Activated T-cell treated with anti-CD3 and anti-CD28 coated beads, Interleukin-2, amount 50 U/mL, for 4 hours (primary cell): Measurements from ENCODE around the gene HESX1. TPM values are rescaled to one million over a fixed set of nuclear protein-coding genes. Genes with fewer than 3 reads are reported as not detected.
A peak's percentile ranks its signal among the peaks of the same experiment; 100 is the strongest.

ENCODE experiments used
- ATAC-seq, 2 donors: fragments of 200-7000 bp; cut with Tn5 transposase; one replicate each; pipeline ENCODE4 v1.10.0; 2021
- DNase-seq: peaks from one replicate; pipeline ENCODE4 v3.0.0-alpha.2; 2020
- H3K27me3 Mint-ChIP-seq: one replicate; pipeline ENCODE4 v1.8.0; 2021; ENCODE audit warnings: low read depth, mixed read lengths
- H3K36me3 Mint-ChIP-seq: one replicate; pipeline ENCODE4 v1.8.0; 2022; ENCODE audit warnings: mixed read lengths; ENCODE audit not compliant: insufficient read depth
- H3K4me1 Mint-ChIP-seq: one replicate; pipeline ENCODE4 v1.8.0; 2021; ENCODE audit warnings: low read depth, mixed read lengths
- H3K4me3 Mint-ChIP-seq: one replicate; pipeline ENCODE4 v1.8.0; 2021; ENCODE audit warnings: mild to moderate bottlenecking, moderate library complexity, mixed read lengths
- H3K9me3 Mint-ChIP-seq: one replicate; pipeline ENCODE4 v1.8.0; 2021; ENCODE audit warnings: mixed read lengths
- total RNA-seq, 3 donors: library from RNA; stranded (reverse); gene quantifications; one replicate each; pipeline ENCODE4 v1.2.1, GENCODE V29; 2021

HESX1 gene
- not detected for total RNA-seq

DNA sequence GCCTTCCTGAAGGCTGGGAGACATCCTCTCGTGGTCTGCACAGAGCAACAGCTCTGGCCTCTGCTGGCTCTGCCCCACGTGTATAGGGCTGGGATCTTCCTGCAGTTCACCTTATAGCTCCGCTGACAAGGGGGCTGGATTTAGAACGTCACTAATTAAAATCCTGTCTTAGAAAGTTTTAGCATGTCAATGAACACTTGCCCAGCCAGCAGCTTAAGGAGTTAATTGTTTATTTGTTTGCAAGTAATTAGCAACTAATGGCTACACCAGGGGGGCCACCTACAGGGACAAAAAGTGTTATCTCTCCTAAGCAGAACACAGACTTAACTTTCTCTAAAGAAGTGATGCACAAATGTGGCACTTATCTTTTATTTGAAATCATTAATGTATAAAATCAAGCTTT lies at the start of gene HESX1:
Gene HESX1, minus strand, starts transcription at position 84 of the 403 bp plus-strand sequence. Its CDS starts 60 bp downstream, at position 24.
- Mint-ChIP-seq H3K4me1 (no peaks in the 10 kb centered on the region), H3K4me3 (no peak within 1 kb of the TSS), H3K27me3 (peaks cover 10% of the 10 kb centered on the region), H3K36me3 (no peaks in the 10 kb centered on the region), H3K9me3 (no peaks in the 10 kb centered on the region)
- DNase-seq (no peak), ATAC-seq (no peak)

DNA sequence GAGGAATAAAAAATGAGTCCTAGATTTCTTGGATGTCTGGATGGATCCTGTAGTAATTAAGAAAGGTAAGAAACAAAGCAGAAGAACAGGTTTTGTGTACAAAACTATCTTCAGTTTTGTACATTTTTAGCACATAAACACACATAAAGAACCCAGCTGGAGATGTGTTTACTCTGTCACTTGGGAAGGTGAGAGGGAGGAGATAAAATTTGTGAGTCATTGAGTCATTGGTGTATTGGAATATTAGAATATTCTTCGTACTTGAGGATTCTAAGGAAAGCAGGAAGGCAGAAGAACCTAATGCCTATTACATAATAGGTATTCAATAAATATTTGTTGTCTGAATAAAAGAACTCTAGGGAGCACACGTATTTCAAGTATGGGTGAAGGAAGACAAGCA lies 45.2 kb upstream of the HESX1 start:
- Mint-ChIP-seq H3K9me3 (no peaks in the 10 kb centered on the region), H3K36me3 (peaks cover 48% of the 10 kb centered on the region), H3K4me1 (no peaks in the 10 kb centered on the region), H3K27me3 (no peaks in the 10 kb centered on the region), H3K4me3 (no peak overlapping the region)
- ATAC-seq (no peak), DNase-seq (no peak)

DNA sequence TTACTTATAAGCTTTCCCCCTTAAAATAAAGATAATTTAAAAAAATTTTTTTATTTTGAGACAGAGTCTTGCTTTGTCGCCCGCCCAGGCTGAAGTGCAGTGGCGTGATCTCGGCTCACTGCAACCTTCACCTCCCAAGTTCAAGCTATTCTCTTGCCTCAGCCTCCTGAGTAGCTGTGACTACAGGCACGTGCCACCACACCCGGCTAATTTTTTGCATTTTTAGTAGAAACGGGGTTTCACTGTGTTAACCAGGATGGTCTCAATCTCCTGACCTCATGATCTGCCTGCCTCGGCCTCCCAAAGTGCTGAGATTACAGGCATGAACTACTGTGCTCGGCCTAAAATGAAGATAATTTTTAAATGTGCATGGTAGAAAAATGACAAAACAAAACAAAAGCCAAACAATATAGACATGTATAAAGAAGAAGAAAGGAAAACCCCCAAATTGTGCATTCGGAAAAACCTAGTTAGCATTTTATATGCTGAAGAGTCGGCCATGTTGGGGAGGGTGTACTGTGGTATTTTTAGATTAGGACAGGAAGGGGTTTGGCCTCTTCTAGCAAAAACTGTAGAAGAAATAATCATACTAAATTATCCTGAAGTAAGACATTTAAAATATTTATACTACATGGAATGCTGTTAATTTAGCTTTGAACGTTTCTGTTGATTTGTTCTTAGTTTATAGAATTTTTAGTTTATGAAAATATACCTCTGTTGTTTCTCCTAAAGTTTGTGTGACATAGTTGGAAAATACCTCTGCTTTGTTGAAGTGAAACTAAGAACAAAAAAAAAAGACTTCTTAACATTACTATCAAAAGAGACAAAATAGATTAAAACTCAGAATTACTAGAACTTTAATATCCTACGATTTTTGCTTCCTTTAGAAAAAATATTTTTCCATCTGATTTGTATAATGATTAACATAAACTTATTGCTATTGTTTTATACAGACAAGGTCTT lies 35.1 kb upstream of the HESX1 start:
- no peaks in the 10 kb centered on the region for H3K27me3 Mint-ChIP-seq
- H3K36me3 Mint-ChIP-seq = peaks cover 19% of the 10 kb centered on the region
- DNase-seq (no peak), ATAC-seq (no peak)
- H3K9me3 Mint-ChIP-seq = no peaks in the 10 kb centered on the region
- peaks cover 8% of the 10 kb centered on the region for H3K4me1 Mint-ChIP-seq
- no peak overlapping the region for H3K4me3 Mint-ChIP-seq

DNA sequence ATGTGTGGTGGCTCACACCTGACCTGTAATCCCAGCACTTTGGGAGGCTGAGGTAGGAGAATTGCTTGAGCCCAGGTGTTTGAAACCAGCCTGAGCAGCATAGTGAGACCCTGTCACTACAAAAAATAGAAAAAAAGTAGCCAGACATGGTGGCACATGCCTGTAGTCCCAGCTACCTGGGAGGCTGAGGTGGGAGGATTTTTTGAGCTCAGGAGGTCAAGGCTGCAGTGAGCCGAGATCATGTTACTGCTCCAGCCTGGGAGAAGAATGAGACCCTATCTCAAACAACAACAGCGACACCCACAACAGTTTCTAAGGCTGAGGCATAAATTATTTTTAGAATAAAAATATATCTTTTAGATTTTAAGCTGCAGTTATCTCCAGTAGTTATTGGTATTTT lies 34.0 kb upstream of the HESX1 start:
- peaks cover 11% of the 10 kb centered on the region for H3K36me3 Mint-ChIP-seq
- peaks cover 18% of the 10 kb centered on the region for H3K4me1 Mint-ChIP-seq
- no peak overlapping the region for H3K4me3 Mint-ChIP-seq
- DNase-seq (no peak), ATAC-seq (no peak)
- H3K27me3 Mint-ChIP-seq = no peaks in the 10 kb centered on the region
- H3K9me3 Mint-ChIP-seq = no peaks in the 10 kb centered on the region

DNA sequence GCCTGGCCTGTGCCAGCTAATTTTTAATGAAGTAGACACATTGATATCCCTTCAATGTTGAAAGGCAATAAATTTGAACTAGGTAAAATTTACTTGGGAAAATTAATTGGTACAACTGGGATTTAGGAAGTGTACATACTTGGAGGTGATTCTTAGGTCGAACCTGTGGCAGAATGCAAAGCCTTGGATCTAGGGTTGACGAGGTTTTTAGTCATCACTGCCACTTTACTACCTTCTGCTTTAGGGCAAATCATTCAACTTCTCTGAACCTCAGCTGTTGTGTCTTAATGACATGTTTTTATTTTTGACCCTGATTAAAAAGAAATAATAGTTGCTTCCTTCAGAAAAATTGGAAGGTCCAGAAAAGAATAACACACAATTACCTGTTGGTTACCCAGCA lies 30.2 kb upstream of the HESX1 start:
- Mint-ChIP-seq H3K4me1 (peaks cover 29% of the 10 kb centered on the region), H3K4me3 (no peak overlapping the region), H3K9me3 (no peaks in the 10 kb centered on the region), H3K27me3 (no peaks in the 10 kb centered on the region), H3K36me3 (no peaks in the 10 kb centered on the region)
- ATAC-seq (no peak), DNase-seq (no peak)

- peaks cover 27% of the 10 kb centered on the region for H3K4me1 Mint-ChIP-seq
- no peaks in the 10 kb centered on the region for H3K36me3 Mint-ChIP-seq
- no peaks in the 10 kb centered on the region for H3K27me3 Mint-ChIP-seq
- peak overlapping the region; percentile 90 for H3K4me3 Mint-ChIP-seq
- H3K9me3 Mint-ChIP-seq = no peaks in the 10 kb centered on the region
- DNase-seq (peak; percentile 26), ATAC-seq (peak; percentile 57 to 59)
Measured at GRCh38 chr3:57227930-57228751, 28.4 kb upstream of the HESX1 start.

DNA sequence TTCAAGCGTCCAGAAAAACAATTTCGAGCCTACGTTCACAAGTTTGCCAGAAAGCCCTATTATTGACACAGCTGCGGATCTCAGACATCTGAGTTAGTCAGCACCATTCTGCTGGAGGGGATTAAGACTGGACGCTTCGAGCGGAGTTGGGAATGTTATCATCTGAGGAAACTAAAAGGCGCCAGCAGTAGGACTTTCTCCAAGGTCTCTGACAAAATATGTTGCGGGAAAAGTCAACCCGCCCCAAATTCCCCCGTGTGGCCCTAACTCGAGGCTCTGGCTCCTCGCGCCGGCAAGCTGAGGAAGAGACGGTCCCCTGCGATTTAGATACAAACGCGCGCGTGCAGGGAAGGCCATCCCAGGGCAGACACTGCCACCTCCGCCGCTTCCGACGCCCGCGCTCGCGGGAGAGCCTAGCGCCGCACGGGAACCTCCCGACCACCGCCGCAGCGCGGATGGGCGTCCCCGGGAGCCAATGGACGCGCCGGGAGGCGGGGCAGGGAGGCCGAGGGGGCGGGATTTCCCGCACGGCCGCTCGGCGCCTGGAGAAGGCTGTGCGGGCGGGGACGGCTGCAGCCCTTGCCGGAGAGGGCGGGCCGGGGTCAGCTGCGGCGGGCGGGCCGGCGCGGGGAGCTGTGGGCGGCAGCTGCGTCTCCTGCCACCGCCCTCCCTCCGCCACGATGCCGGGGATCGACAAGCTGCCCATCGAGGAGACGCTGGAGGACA lies 27.6 kb upstream of the HESX1 start, which contains the start of gene APPL1:
Gene APPL1, plus strand, starts transcription at position 526 of the 726 bp plus-strand sequence. Its CDS starts 155 bp downstream, at position 681.
- ATAC-seq (peak; percentile 95 to 98), DNase-seq (peak; percentile 82)
- Mint-ChIP-seq H3K4me3 (peak within 1 kb of the TSS; percentile 90), H3K9me3 (no peaks in the 10 kb centered on the region), H3K36me3 (no peaks in the 10 kb centered on the region), H3K27me3 (no peaks in the 10 kb centered on the region), H3K4me1 (peaks cover 25% of the 10 kb centered on the region)

DNA sequence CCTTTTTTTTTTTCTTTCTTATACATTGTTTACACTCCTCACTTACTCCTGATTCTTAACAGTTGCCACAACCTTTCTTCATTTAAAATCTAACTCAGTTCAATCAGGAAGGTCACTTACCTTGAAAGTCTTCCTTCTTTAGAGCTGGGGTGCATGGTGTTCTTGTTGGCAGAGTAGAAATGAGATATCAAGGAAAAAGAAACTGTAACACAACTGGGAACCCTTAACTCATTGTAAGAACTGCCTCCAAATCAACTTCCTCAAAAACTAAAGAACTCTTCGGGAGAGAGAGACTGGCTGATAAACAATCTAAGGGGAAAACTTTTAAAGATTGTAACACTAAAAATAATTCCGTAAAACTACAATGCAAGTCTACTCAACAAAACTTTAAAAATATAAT lies 26.4 kb upstream of the HESX1 start:
- DNase-seq = no peak
- Mint-ChIP-seq H3K9me3 (no peaks in the 10 kb centered on the region), H3K4me1 (peaks cover 23% of the 10 kb centered on the region), H3K4me3 (no peak overlapping the region), H3K27me3 (no peaks in the 10 kb centered on the region), H3K36me3 (no peaks in the 10 kb centered on the region)
- no peak for ATAC-seq

- no peaks in the 10 kb centered on the region for H3K9me3 Mint-ChIP-seq
- DNase-seq (no peak), ATAC-seq (no peak)
- H3K4me3 Mint-ChIP-seq = no peak overlapping the region
- peaks cover 20% of the 10 kb centered on the region for H3K4me1 Mint-ChIP-seq
- H3K36me3 Mint-ChIP-seq = no peaks in the 10 kb centered on the region
- H3K27me3 Mint-ChIP-seq = no peaks in the 10 kb centered on the region
Measured at GRCh38 chr3:57224856-57225255, 25.1 kb upstream of the HESX1 start.

DNA sequence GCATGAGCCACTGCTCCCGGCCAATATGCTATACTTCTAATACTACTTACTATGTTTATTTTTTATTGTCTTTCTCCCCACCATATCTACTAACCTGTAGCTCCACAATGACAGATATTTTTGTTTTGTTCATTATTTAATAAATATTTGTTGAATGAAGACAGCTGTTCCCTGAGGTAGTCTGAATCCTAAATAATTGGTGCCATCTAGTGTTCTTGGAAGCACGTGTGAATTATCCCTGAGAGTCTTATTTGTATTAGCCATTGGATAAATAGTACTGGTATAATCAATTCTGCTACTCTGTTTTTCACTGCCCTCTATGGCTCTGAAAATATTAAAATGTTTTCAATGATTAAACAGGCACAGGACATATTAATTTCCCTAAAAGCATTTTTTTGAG lies 22.1 kb upstream of the HESX1 start:
- ATAC-seq (no peak), DNase-seq (no peak)
- Mint-ChIP-seq H3K4me3 (no peak overlapping the region), H3K36me3 (no peaks in the 10 kb centered on the region), H3K4me1 (peaks cover 3% of the 10 kb centered on the region), H3K27me3 (no peaks in the 10 kb centered on the region), H3K9me3 (no peaks in the 10 kb centered on the region)

DNA sequence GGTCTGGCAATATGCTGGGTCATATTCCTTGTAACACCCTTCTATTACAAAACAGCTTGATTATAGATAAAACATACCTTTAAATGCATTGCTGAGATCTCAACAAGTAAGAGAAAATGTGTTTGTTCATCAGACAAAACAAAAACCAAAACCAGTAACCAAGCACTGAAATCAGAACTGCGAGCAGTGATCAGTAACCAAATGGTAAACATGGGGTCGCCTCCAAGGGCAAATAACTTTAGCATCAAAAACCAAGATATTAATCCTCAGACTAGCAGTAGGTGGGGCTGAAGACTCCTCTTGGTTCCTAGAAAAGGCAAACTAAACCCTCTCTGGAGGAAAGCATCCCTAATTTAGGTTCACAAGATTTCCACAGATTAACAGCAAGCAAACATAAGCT lies 6.6 kb upstream of the HESX1 start:
- no peak for DNase-seq
- H3K9me3 Mint-ChIP-seq = no peaks in the 10 kb centered on the region
- H3K27me3 Mint-ChIP-seq = no peaks in the 10 kb centered on the region
- H3K36me3 Mint-ChIP-seq = no peaks in the 10 kb centered on the region
- no peaks in the 10 kb centered on the region for H3K4me1 Mint-ChIP-seq
- H3K4me3 Mint-ChIP-seq = no peak overlapping the region
- no peak for ATAC-seq

- Mint-ChIP-seq H3K9me3 (no peaks in the 10 kb centered on the region), H3K4me3 (no peak overlapping the region), H3K4me1 (no peaks in the 10 kb centered on the region), H3K36me3 (no peaks in the 10 kb centered on the region), H3K27me3 (peaks cover 20% of the 10 kb centered on the region)
- DNase-seq = no peak
- no peak for ATAC-seq
Measured at GRCh38 chr3:57194641-57195040, 5.1 kb downstream of the HESX1 start.

- H3K27me3 Mint-ChIP-seq = peaks cover 15% of the 10 kb centered on the region
- no peaks in the 10 kb centered on the region for H3K4me1 Mint-ChIP-seq
- ATAC-seq (no peak), DNase-seq (no peak)
- H3K4me3 Mint-ChIP-seq = no peak overlapping the region
- H3K36me3 Mint-ChIP-seq = no peaks in the 10 kb centered on the region
- no peaks in the 10 kb centered on the region for H3K9me3 Mint-ChIP-seq
Measured at GRCh38 chr3:57192028-57192427, 7.8 kb downstream of the HESX1 start.

DNA sequence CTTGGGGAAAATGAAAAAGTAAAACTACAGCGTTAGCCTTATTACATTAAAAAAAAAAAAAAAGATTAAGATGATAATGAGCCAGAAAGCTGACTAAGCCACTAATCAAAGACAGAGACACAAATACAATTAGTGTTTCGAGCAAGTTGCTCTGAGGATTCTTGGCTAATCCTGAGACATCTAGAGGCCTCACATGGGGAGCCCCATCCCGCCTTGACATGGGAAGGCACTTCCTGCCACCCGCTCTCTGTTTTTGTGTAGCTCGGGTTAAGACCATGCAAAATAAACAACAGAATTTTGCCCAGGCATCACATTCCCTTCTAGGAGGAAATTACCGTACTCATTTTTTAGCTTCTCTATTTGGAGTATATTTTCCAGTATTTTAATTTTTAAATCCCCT lies 15.3 kb downstream of the HESX1 start:
- Mint-ChIP-seq H3K4me3 (no peak overlapping the region), H3K4me1 (no peaks in the 10 kb centered on the region), H3K36me3 (no peaks in the 10 kb centered on the region), H3K9me3 (no peaks in the 10 kb centered on the region), H3K27me3 (peaks cover 6% of the 10 kb centered on the region)
- DNase-seq (no peak), ATAC-seq (no peak)
